ENCODE measurements around the gene HAPLN1. TPM values are rescaled to one million over a fixed set of nuclear protein-coding genes. Genes with fewer than 3 reads are reported as not detected.

The HAPLN1 gene
- total RNA-seq, 4 donors from 2014 or later, result 0.31 to 1.8 (median 0.86) TPM

DNA sequence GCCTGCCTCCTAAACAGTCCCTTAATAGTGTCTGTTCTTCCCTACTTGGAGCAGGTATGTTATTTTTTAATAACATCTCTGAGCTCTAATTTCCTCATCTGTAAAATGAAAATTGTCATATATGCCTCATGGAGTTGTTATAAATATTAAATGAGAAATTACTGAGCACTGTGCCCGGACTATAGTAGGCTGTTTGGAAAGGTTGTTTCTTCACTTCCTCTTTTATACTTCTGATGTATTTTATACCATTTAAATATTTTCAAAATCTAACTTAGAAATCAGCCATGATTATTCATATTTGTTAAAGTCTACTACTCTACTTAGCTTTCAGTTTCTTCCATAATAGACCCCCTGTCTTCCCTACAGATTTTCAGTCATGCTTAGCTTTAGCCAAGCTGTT, 30.5 kb upstream of the HAPLN1 start:
- H3K36me3 ChIP-seq, result no peaks in the 10 kb centered on the region
- no peak for ATAC-seq
- TF ChIP-seq EP300 (IDR thresholded peaks at IDR 0.05) (no peak), POLR2AphosphoS5 (IDR thresholded peaks at IDR 0.05) (no peak), POLR2A (IDR thresholded peaks at IDR 0.05) (no peak)
- TF ChIP-seq, protein P1, sequence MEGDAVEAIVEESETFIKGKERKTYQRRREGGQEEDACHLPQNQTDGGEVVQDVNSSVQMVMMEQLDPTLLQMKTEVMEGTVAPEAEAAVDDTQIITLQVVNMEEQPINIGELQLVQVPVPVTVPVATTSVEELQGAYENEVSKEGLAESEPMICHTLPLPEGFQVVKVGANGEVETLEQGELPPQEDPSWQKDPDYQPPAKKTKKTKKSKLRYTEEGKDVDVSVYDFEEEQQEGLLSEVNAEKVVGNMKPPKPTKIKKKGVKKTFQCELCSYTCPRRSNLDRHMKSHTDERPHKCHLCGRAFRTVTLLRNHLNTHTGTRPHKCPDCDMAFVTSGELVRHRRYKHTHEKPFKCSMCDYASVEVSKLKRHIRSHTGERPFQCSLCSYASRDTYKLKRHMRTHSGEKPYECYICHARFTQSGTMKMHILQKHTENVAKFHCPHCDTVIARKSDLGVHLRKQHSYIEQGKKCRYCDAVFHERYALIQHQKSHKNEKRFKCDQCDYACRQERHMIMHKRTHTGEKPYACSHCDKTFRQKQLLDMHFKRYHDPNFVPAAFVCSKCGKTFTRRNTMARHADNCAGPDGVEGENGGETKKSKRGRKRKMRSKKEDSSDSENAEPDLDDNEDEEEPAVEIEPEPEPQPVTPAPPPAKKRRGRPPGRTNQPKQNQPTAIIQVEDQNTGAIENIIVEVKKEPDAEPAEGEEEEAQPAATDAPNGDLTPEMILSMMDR (IDR thresholded peaks at IDR 0.05), result no peak
- no peak overlapping the region for H3K27ac ChIP-seq
- H3K4me3 ChIP-seq, result no peak overlapping the region
- no peaks in the 10 kb centered on the region for H3K27me3 ChIP-seq
- 11 to 16% methylated on average over 1 of the region's 1 CpG for WGBS, 2 donors (ENCODE audit: low coverage in 1 of 2)
- H3K4me1 ChIP-seq, result no peaks in the 10 kb centered on the region
- peaks cover 0 to 9% (median 0%) of the 10 kb centered on the region in 3 donors for H3K9me3 ChIP-seq

DNA sequence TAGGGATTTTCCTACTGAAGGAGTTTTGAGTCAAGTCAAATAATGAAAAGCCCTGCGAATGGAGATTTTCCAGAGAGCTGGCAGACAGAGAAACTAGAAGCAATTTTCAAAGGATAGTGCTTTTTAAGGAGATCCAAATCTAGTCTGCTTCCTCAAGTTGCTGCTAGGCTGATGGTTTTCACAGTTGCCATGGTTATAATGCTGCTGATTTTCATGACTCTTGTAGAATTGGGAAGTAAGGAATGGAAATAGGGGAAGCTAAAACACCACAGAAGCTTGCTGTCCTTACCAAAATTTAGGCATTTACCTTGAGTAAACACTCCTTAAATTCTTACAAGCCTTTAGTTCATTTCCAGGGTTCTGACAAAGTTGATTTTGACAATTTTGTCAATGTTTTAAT, 30.1 kb upstream of the HAPLN1 start:
- Histone ChIP-seq H3K4me1 (no peaks in the 10 kb centered on the region), H3K4me3 (no peak overlapping the region), H3K36me3 (no peaks in the 10 kb centered on the region), H3K9me3 (peaks cover 0 to 9% (median 0%) of the 10 kb centered on the region in 3 donors), H3K27ac (no peak overlapping the region), H3K27me3 (no peaks in the 10 kb centered on the region)
- WGBS, 2 donors (ENCODE audit: low coverage in 1 of 2), result 64% methylated on average over 1 of the region's 1 CpG; no CpG with 5 or more reads in 1 of the 2 donors
- ATAC-seq, result no peak
- TF ChIP-seq, protein P1 (IDR thresholded peaks at IDR 0.05), result no peak
- TF ChIP-seq EP300 (IDR thresholded peaks at IDR 0.05), result no peak
- TF ChIP-seq POLR2A (IDR thresholded peaks at IDR 0.05), result no peak
- no peak for TF ChIP-seq POLR2AphosphoS5 (IDR thresholded peaks at IDR 0.05)

DNA sequence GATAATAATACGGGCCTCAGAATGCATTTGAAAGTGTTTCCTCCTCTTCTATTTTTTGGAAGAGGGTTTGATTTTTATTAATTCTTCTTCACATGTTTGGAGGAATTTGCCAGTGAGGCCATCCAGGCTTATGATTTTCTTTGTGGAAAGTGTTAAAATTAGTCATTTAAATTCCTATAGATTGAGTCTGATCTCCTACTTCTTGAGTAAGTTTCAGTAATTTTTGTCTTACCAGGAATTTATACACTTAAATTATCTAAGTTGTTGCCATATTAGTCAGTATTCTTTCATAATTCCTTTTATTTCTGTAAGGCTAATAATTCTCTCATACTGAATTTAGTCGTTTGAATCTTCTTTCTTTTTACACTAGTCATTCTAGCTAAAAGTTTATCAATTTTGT, 25.2 kb upstream of the HAPLN1 start:
- no peak for TF ChIP-seq POLR2A (IDR thresholded peaks at IDR 0.05)

DNA sequence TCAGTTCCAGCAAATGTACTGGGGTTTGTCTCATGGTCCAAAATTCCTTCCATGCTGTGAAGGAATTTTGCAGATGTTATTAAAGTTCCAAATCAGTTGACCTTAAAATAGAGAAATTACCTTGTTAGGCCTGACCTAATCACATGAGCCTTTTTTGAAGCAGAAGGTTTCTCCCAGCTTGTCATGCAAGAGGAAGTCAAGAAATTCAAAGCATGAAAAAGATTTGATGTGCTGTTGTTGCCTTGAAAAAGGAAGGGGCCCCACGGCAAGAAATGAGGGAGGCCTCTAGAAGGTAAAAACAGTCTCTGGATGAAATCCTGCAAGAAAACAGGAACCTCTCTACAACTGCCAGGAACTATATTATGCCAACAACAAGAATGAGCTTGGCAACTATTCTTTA, 24.2 kb upstream of the HAPLN1 start:
- Histone ChIP-seq H3K4me1 (no peaks in the 10 kb centered on the region), H3K4me3 (no peak overlapping the region), H3K27me3 (no peaks in the 10 kb centered on the region), H3K9me3 (no peaks in the 10 kb centered on the region), H3K36me3 (no peaks in the 10 kb centered on the region), H3K27ac (no peak overlapping the region)
- WGBS, 2 donors (ENCODE audit: low coverage in 1 of 2), result 25 to 47% methylated on average over 1 of the region's 1 CpG
- ATAC-seq, result no peak
- TF ChIP-seq, protein P1 (IDR thresholded peaks at IDR 0.05), result no peak
- TF ChIP-seq POLR2A (IDR thresholded peaks at IDR 0.05) (no peak), EP300 (IDR thresholded peaks at IDR 0.05) (no peak)

More for the DNA sequence above, 25.2 kb upstream of the HAPLN1 start:
- no peak overlapping the region for H3K4me3 ChIP-seq
- H3K4me1 ChIP-seq, result no peaks in the 10 kb centered on the region
- H3K27me3 ChIP-seq, result no peaks in the 10 kb centered on the region
- H3K27ac ChIP-seq, result no peak overlapping the region
- ATAC-seq, result no peak
- WGBS, 2 donors (ENCODE audit: low coverage in 1 of 2), result 89 to 94% methylated on average over 2 of the region's 2 CpGs
- H3K36me3 ChIP-seq, result no peaks in the 10 kb centered on the region
- H3K9me3 ChIP-seq, result peaks cover 0 to 8% (median 0%) of the 10 kb centered on the region in 3 donors

DNA sequence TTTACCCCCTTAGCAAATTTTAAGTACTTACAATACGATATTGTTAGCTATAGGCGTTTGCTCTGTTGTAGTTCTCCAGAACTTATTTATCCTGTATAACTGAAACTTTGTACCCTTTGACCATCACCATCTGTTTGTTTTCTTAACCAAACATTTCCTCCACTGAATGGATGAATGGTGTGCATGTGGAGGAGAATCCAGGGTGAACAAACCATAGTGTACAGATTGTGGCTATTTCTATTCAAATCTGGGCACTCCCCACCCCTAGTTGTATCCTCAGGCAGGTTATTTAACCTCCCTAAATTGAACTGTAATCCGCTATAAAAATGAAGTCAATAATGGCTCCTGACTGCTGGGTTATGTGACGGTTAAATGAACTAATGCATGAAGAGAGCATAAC, 21.4 kb upstream of the HAPLN1 start:
- TF ChIP-seq POLR2AphosphoS5 (IDR thresholded peaks at IDR 0.05) (no peak), EP300 (IDR thresholded peaks at IDR 0.05) (no peak), POLR2A (IDR thresholded peaks at IDR 0.05) (no peak)
- TF ChIP-seq, protein P1 (IDR thresholded peaks at IDR 0.05), result no peak
- no peaks in the 10 kb centered on the region for H3K4me1 ChIP-seq
- no peak overlapping the region for H3K4me3 ChIP-seq
- H3K27me3 ChIP-seq, result no peaks in the 10 kb centered on the region
- H3K9me3 ChIP-seq, result no peaks in the 10 kb centered on the region
- WGBS, 2 donors (ENCODE audit: low coverage in 1 of 2), result 94 to 96% methylated on average over 4 of the region's 4 CpGs
- ATAC-seq, result no peak
- H3K36me3 ChIP-seq, result no peaks in the 10 kb centered on the region
- H3K27ac ChIP-seq, result no peak overlapping the region
